ENCODE results near the gene DLGAP1.

The DLGAP1 gene

DNA sequence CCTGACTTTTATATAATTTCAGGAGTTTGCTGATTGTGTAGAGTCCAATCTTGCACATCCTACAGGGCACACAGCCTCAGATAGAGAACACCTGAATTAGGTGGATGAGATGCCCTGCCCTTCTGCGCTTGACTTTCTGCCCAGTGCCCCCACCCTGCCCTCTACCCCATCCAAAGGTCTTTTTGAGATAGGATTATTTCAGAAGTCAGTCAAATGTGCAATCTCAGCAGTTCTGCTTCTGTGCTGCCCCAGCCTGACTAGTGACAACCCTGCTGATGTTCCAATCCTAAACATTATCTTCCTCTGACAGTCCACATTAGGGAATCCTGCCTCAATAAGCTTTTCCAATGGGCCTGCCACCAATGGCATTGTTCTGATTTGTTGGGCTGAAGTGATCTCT lies 593.6 kb downstream of the DLGAP1 start:
- no peak overlapping the region for H3K4me3 ChIP-seq (replicated peaks; ENCODE audit: insufficient read depth, low read length)
- H3K27ac ChIP-seq (replicated peaks): no peak overlapping the region
- H3K27me3 ChIP-seq (ENCODE audit: insufficient read depth, poor library complexity, severe bottlenecking): no peaks in the 10 kb centered on the region
- DNase-seq (ENCODE audit: low read depth in 1 of 2, low spot score in 1 of 2): no peak
- TF ChIP-seq POLR2AphosphoS5 (IDR thresholded peaks at IDR 0.05; ENCODE audit: low read depth): no peak
- TF ChIP-seq, protein P1, sequence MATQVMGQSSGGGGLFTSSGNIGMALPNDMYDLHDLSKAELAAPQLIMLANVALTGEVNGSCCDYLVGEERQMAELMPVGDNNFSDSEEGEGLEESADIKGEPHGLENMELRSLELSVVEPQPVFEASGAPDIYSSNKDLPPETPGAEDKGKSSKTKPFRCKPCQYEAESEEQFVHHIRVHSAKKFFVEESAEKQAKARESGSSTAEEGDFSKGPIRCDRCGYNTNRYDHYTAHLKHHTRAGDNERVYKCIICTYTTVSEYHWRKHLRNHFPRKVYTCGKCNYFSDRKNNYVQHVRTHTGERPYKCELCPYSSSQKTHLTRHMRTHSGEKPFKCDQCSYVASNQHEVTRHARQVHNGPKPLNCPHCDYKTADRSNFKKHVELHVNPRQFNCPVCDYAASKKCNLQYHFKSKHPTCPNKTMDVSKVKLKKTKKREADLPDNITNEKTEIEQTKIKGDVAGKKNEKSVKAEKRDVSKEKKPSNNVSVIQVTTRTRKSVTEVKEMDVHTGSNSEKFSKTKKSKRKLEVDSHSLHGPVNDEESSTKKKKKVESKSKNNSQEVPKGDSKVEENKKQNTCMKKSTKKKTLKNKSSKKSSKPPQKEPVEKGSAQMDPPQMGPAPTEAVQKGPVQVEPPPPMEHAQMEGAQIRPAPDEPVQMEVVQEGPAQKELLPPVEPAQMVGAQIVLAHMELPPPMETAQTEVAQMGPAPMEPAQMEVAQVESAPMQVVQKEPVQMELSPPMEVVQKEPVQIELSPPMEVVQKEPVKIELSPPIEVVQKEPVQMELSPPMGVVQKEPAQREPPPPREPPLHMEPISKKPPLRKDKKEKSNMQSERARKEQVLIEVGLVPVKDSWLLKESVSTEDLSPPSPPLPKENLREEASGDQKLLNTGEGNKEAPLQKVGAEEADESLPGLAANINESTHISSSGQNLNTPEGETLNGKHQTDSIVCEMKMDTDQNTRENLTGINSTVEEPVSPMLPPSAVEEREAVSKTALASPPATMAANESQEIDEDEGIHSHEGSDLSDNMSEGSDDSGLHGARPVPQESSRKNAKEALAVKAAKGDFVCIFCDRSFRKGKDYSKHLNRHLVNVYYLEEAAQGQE (IDR thresholded peaks at IDR 0.05; ENCODE audit: insufficient replicate concordance, low read depth): no peak
- TF ChIP-seq SPI1 (IDR thresholded peaks at IDR 0.05; ENCODE audit: borderline replicate concordance, low read depth): no peak
- TF ChIP-seq, protein P2, sequence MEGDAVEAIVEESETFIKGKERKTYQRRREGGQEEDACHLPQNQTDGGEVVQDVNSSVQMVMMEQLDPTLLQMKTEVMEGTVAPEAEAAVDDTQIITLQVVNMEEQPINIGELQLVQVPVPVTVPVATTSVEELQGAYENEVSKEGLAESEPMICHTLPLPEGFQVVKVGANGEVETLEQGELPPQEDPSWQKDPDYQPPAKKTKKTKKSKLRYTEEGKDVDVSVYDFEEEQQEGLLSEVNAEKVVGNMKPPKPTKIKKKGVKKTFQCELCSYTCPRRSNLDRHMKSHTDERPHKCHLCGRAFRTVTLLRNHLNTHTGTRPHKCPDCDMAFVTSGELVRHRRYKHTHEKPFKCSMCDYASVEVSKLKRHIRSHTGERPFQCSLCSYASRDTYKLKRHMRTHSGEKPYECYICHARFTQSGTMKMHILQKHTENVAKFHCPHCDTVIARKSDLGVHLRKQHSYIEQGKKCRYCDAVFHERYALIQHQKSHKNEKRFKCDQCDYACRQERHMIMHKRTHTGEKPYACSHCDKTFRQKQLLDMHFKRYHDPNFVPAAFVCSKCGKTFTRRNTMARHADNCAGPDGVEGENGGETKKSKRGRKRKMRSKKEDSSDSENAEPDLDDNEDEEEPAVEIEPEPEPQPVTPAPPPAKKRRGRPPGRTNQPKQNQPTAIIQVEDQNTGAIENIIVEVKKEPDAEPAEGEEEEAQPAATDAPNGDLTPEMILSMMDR (IDR thresholded peaks at IDR 0.05; ENCODE audit: insufficient read depth, low read length): no peak
- TF ChIP-seq GABPA (IDR thresholded peaks at IDR 0.05; ENCODE audit: low read depth): no peak

DNA sequence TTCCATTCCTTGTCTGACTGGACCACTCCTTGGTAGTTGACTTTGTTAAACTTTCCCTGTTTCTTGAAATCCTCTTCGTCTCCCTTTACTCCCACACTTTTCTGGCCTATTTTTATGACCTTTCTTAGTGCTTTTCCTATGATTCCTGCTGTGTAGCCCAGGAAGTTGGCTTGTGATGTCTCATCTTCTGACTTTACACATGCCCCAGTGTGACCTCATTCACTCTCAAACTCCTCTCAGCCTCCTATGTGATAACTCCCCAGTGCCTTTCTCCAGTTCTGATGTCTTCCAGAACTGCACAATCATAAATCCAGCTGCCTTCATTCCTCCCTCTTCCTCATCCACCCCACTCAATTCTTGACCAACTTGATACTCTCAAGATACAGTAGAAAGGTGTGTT lies 597.6 kb downstream of the DLGAP1 start:
- TF ChIP-seq SPI1 (IDR thresholded peaks at IDR 0.05; ENCODE audit: borderline replicate concordance, low read depth): no peak
- TF ChIP-seq, protein P1 (IDR thresholded peaks at IDR 0.05; ENCODE audit: insufficient replicate concordance, low read depth): no peak
- TF ChIP-seq, protein P2 (IDR thresholded peaks at IDR 0.05; ENCODE audit: insufficient read depth, low read length): no peak
- no peak for TF ChIP-seq GABPA (IDR thresholded peaks at IDR 0.05; ENCODE audit: low read depth)
- no peak for TF ChIP-seq POLR2AphosphoS5 (IDR thresholded peaks at IDR 0.05; ENCODE audit: low read depth)
- H3K27me3 ChIP-seq (ENCODE audit: insufficient read depth, poor library complexity, severe bottlenecking): no peaks in the 10 kb centered on the region
- no peak for DNase-seq (ENCODE audit: low read depth in 1 of 2, low spot score in 1 of 2)
- no peak overlapping the region for H3K27ac ChIP-seq (replicated peaks)
- no peak overlapping the region for H3K4me3 ChIP-seq (replicated peaks; ENCODE audit: insufficient read depth, low read length)

DNA sequence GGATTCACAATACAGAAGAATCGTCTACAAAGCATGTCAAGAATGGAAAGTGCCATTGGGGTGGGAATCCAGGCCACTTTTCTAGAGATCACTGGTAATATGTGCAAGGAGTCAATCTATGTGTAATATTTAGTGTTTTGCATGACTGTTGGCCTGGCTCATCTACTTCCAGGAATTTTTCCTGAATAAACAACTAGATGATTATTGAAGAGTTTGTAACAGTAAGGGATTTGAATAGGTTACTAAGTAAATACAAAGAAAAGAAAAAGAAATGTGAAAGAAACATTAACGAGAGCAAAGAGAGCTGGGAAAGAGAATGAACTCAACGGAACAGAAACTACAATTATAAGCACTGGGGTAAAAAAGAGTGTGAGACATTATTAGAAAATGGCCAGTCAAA lies 599.1 kb downstream of the DLGAP1 start:
- Histone ChIP-seq H3K27me3 (ENCODE audit: insufficient read depth, poor library complexity, severe bottlenecking) (no peaks in the 10 kb centered on the region), H3K4me3 (replicated peaks; ENCODE audit: insufficient read depth, low read length) (no peak overlapping the region), H3K27ac (replicated peaks) (no peak overlapping the region)
- no peak for DNase-seq (ENCODE audit: low read depth in 1 of 2, low spot score in 1 of 2)
- TF ChIP-seq POLR2AphosphoS5 (IDR thresholded peaks at IDR 0.05; ENCODE audit: low read depth) (no peak), GABPA (IDR thresholded peaks at IDR 0.05; ENCODE audit: low read depth) (no peak), SPI1 (IDR thresholded peaks at IDR 0.05; ENCODE audit: borderline replicate concordance, low read depth) (no peak)
- TF ChIP-seq, protein P1 (IDR thresholded peaks at IDR 0.05; ENCODE audit: insufficient replicate concordance, low read depth): no peak
- TF ChIP-seq, protein P2 (IDR thresholded peaks at IDR 0.05; ENCODE audit: insufficient read depth, low read length): no peak

Data from HL-60 (cell line).